GM12878 (cell line): ENCODE measurements around the gene PLEKHA6.

Experiments used
- RCOR1 ChIP-seq: conservative IDR thresholded peaks from 2 replicates; pipeline ENCODE4 v1.6.1; 2012; ENCODE audit warnings: low read depth, low read length, improper control_type of control experiment
- RFX5 ChIP-seq: IDR thresholded peaks from 2 replicates; pipeline ENCODE4 v1.6.1; 2011; ENCODE audit warnings: low read depth, low read length, improper control_type of control experiment
- TAF1 ChIP-seq: IDR thresholded peaks from 2 replicates; pipeline ENCODE4 v1.6.1; 2011; ENCODE audit warnings: mild to moderate bottlenecking, low read depth, low read length, borderline replicate concordance
- TCF12 ChIP-seq: IDR thresholded peaks from 2 replicates; pipeline ENCODE4 v1.6.1; 2011; ENCODE audit warnings: low read depth, mild to moderate bottlenecking, low read length
- USF2 ChIP-seq: IDR thresholded peaks from 2 replicates; pipeline ENCODE4 v1.6.1; 2011; ENCODE audit warnings: low read depth, low read length, improper control_type of control experiment, borderline replicate concordance
- TF ChIP-seq, protein P1 (sequence below): fragments of 150-350 bp; IDR thresholded peaks from 2 replicates; pipeline ENCODE4 v1.6.1; 2014; ENCODE audit warnings: mild to moderate bottlenecking, low read depth, low read length
- TF ChIP-seq, protein P2 (sequence below): fragments of 450-650 bp; formaldehyde crosslinking; IDR thresholded peaks from 2 replicates; pipeline ENCODE4 v1.5.0; 2022; ENCODE audit warnings: mild to moderate bottlenecking, missing genetic modification characterization
- TF ChIP-seq, protein P3 (sequence below): fragments of 450-650 bp; IDR thresholded peaks from 2 replicates; pipeline ENCODE4 v1.6.1; 2016; ENCODE audit warnings: mild to moderate bottlenecking
- TF ChIP-seq, protein P4 (sequence below): IDR thresholded peaks from 2 replicates; pipeline ENCODE4 v1.6.1; 2012; ENCODE audit warnings: low read length, inconsistent platforms

DNA sequence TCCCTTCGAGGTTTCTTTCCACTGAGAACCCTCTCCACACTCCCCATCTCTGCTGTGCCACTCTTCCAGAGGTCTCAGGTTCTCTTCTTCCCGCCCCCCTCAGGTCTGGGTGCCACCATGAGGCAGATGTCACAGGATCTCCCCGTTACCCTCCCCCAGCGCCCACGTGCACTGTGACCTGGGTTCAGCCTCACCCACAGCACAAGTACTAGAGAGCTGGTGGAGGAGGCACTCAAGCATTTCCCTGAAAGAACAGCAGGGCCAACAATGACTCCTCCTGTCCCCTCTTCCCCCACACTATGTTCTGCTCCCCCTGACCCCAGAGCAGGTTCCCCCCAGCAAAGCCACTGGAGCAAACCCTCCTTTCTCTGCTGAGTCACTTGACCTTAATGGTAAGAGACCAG is 14.3 kb downstream of the PLEKHA6 start:
- TF ChIP-seq, protein P1, sequence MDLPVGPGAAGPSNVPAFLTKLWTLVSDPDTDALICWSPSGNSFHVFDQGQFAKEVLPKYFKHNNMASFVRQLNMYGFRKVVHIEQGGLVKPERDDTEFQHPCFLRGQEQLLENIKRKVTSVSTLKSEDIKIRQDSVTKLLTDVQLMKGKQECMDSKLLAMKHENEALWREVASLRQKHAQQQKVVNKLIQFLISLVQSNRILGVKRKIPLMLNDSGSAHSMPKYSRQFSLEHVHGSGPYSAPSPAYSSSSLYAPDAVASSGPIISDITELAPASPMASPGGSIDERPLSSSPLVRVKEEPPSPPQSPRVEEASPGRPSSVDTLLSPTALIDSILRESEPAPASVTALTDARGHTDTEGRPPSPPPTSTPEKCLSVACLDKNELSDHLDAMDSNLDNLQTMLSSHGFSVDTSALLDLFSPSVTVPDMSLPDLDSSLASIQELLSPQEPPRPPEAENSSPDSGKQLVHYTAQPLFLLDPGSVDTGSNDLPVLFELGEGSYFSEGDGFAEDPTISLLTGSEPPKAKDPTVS, result no peak
- TF ChIP-seq USF2 (no peak), RCOR1 (no peak), TAF1 (no peak), RFX5 (no peak), TCF12 (no peak)
- TF ChIP-seq, protein P2, sequence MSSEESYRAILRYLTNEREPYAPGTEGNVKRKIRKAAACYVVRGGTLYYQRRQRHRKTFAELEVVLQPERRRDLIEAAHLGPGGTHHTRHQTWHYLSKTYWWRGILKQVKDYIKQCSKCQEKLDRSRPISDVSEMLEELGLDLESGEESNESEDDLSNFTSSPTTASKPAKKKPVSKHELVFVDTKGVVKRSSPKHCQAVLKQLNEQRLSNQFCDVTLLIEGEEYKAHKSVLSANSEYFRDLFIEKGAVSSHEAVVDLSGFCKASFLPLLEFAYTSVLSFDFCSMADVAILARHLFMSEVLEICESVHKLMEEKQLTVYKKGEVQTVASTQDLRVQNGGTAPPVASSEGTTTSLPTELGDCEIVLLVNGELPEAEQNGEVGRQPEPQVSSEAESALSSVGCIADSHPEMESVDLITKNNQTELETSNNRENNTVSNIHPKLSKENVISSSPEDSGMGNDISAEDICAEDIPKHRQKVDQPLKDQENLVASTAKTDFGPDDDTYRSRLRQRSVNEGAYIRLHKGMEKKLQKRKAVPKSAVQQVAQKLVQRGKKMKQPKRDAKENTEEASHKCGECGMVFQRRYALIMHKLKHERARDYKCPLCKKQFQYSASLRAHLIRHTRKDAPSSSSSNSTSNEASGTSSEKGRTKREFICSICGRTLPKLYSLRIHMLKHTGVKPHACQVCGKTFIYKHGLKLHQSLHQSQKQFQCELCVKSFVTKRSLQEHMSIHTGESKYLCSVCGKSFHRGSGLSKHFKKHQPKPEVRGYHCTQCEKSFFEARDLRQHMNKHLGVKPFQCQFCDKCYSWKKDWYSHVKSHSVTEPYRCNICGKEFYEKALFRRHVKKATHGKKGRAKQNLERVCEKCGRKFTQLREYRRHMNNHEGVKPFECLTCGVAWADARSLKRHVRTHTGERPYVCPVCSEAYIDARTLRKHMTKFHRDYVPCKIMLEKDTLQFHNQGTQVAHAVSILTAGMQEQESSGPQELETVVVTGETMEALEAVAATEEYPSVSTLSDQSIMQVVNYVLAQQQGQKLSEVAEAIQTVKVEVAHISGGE (CRISPR knock-in tag), result no peak
- TF ChIP-seq, protein P3, sequence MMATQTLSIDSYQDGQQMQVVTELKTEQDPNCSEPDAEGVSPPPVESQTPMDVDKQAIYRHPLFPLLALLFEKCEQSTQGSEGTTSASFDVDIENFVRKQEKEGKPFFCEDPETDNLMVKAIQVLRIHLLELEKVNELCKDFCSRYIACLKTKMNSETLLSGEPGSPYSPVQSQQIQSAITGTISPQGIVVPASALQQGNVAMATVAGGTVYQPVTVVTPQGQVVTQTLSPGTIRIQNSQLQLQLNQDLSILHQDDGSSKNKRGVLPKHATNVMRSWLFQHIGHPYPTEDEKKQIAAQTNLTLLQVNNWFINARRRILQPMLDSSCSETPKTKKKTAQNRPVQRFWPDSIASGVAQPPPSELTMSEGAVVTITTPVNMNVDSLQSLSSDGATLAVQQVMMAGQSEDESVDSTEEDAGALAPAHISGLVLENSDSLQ, result no peak
- TF ChIP-seq, protein P4, sequence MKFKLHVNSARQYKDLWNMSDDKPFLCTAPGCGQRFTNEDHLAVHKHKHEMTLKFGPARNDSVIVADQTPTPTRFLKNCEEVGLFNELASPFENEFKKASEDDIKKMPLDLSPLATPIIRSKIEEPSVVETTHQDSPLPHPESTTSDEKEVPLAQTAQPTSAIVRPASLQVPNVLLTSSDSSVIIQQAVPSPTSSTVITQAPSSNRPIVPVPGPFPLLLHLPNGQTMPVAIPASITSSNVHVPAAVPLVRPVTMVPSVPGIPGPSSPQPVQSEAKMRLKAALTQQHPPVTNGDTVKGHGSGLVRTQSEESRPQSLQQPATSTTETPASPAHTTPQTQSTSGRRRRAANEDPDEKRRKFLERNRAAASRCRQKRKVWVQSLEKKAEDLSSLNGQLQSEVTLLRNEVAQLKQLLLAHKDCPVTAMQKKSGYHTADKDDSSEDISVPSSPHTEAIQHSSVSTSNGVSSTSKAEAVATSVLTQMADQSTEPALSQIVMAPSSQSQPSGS, result no peak
